ENCODE results near the gene GOLGA1.

DNA sequence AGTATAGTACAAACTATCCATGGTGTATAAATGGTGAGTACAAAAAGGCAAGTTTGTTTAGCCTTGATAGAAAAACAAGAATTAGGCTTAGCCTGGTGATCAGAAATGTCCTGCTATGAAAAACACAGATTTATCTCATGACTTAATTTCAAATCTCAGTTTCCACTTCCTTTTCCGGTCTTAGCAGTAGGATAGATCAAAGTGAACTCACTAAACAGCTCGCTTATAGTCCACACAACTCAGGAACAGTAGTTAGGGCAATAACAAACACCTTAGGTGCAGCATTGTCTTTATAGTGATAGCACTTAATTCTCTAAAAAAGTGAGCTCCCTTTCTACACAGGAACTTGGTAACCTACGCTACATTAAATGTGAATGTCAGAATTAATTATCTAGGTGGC, 11.4 kb downstream of the GOLGA1 start:
- TF ChIP-seq, protein P1, sequence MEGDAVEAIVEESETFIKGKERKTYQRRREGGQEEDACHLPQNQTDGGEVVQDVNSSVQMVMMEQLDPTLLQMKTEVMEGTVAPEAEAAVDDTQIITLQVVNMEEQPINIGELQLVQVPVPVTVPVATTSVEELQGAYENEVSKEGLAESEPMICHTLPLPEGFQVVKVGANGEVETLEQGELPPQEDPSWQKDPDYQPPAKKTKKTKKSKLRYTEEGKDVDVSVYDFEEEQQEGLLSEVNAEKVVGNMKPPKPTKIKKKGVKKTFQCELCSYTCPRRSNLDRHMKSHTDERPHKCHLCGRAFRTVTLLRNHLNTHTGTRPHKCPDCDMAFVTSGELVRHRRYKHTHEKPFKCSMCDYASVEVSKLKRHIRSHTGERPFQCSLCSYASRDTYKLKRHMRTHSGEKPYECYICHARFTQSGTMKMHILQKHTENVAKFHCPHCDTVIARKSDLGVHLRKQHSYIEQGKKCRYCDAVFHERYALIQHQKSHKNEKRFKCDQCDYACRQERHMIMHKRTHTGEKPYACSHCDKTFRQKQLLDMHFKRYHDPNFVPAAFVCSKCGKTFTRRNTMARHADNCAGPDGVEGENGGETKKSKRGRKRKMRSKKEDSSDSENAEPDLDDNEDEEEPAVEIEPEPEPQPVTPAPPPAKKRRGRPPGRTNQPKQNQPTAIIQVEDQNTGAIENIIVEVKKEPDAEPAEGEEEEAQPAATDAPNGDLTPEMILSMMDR (IDR thresholded peaks at IDR 0.05), result no peak
- no peak for TF ChIP-seq POLR2A (IDR thresholded peaks at IDR 0.05)
